DOHH2 (cell line): Measurements from ENCODE around the gene GCGR.

Source experiments
- H3F3A ChIP-seq: fragments of 200-600 bp; sonication (generic), shearing (Covaris generic); 2 replicates; pipeline ENCODE4 v1.6.0; 2016; ENCODE audit warnings: antibody characterized with exemption, mild to moderate bottlenecking; ENCODE audit not compliant: control insufficient read depth, insufficient read depth
- H3K27ac ChIP-seq: fragments of 200-600 bp; sonication (generic); 2 replicates; pipeline ENCODE4 v1.5.1; 2014; ENCODE audit warnings: low read depth, mild to moderate bottlenecking, low read length, moderate library complexity
- H3K27me3 ChIP-seq: fragments of 200-600 bp; sonication (generic); 2 replicates; pipeline ENCODE4 v1.6.1; 2014; ENCODE audit warnings: mild to moderate bottlenecking, low read length, mixed read lengths; ENCODE audit not compliant: control insufficient read depth
- H3K36me3 ChIP-seq: fragments of 200-600 bp; sonication (generic); 2 replicates; pipeline ENCODE4 v1.6.1; 2014; ENCODE audit warnings: mild to moderate bottlenecking, low read length, moderate library complexity, mixed read lengths; ENCODE audit not compliant: control insufficient read depth
- H3K4me1 ChIP-seq: fragments of 200-600 bp; sonication (generic); 2 replicates; pipeline ENCODE4 v1.6.1; 2014; ENCODE audit warnings: mild to moderate bottlenecking, low read length, mixed read lengths; ENCODE audit not compliant: control insufficient read depth
- H3K4me2 ChIP-seq: fragments of 200-600 bp; sonication (generic); 2 replicates; pipeline ENCODE4 v1.6.0; 2014; ENCODE audit warnings: mild to moderate bottlenecking, low read length, moderate library complexity
- H3K4me3 ChIP-seq: fragments of 200-600 bp; sonication (generic); 2 replicates; pipeline ENCODE4 v1.5.1; 2014; ENCODE audit warnings: mild to moderate bottlenecking, low read length, mixed read lengths
- H3K79me2 ChIP-seq: fragments of 200-600 bp; sonication (generic); 2 replicates; pipeline ENCODE4 v1.6.1; 2014; ENCODE audit warnings: mild to moderate bottlenecking, low read length, mixed read lengths; ENCODE audit not compliant: control insufficient read depth
- H3K9me2 ChIP-seq: fragments of 200-600 bp; sonication (generic); replicated peaks from 2 replicates; pipeline ENCODE4 v1.6.1; 2014; ENCODE audit warnings: mild to moderate bottlenecking, low read length, mixed read lengths; ENCODE audit not compliant: control insufficient read depth
- H3K9me3 ChIP-seq: fragments of 200-600 bp; sonication (generic); 2 replicates; pipeline ENCODE4 v1.6.1; 2014; ENCODE audit warnings: antibody characterized with exemption, low read length, mixed read lengths; ENCODE audit not compliant: control insufficient read depth, insufficient read depth
- H4K20me1 ChIP-seq: fragments of 200-600 bp; sonication (generic); 2 replicates; pipeline ENCODE4 v1.6.0; 2014; ENCODE audit warnings: low read depth, mild to moderate bottlenecking, antibody characterized with exemption, low read length, moderate library complexity; ENCODE audit not compliant: control insufficient read depth, insufficient read depth
- EZH2phosphoT487 ChIP-seq: fragments of 200-600 bp; sonication (generic); IDR thresholded peaks from 2 replicates; pipeline ENCODE4 v1.6.1; 2017; ENCODE audit warnings: borderline replicate concordance, mild to moderate bottlenecking, antibody characterized with exemption, low read length, moderate library complexity, mixed read lengths
- TF ChIP-seq, protein P1 (sequence below): fragments of 200-600 bp; sonication (generic); IDR thresholded peaks from one replicate; pipeline ENCODE4 v1.5.1; 2014; ENCODE audit warnings: antibody characterized with exemption, mild to moderate bottlenecking, low read depth, low read length; ENCODE audit not compliant: poor library complexity, severe bottlenecking

Gene GCGR

GRCh38 chr17:81808778-81809555, 5.0 kb downstream of the GCGR start:
- H3F3A ChIP-seq, result no peaks in the 10 kb centered on the region
- H4K20me1 ChIP-seq, result no peaks in the 10 kb centered on the region
- no peak for TF ChIP-seq EZH2phosphoT487
- TF ChIP-seq, protein P1, sequence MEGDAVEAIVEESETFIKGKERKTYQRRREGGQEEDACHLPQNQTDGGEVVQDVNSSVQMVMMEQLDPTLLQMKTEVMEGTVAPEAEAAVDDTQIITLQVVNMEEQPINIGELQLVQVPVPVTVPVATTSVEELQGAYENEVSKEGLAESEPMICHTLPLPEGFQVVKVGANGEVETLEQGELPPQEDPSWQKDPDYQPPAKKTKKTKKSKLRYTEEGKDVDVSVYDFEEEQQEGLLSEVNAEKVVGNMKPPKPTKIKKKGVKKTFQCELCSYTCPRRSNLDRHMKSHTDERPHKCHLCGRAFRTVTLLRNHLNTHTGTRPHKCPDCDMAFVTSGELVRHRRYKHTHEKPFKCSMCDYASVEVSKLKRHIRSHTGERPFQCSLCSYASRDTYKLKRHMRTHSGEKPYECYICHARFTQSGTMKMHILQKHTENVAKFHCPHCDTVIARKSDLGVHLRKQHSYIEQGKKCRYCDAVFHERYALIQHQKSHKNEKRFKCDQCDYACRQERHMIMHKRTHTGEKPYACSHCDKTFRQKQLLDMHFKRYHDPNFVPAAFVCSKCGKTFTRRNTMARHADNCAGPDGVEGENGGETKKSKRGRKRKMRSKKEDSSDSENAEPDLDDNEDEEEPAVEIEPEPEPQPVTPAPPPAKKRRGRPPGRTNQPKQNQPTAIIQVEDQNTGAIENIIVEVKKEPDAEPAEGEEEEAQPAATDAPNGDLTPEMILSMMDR, result peak; percentile 58
- no peak overlapping the region for H3K27ac ChIP-seq
- H3K4me1 ChIP-seq, result no peaks in the 10 kb centered on the region
- H3K4me2 ChIP-seq, result no peak overlapping the region
- no peaks in the 10 kb centered on the region for H3K79me2 ChIP-seq
- H3K36me3 ChIP-seq, result no peaks in the 10 kb centered on the region
- no peaks in the 10 kb centered on the region for H3K9me2 ChIP-seq
- no peak overlapping the region for H3K4me3 ChIP-seq
- H3K27me3 ChIP-seq, result peaks cover 19% of the 10 kb centered on the region
- H3K9me3 ChIP-seq, result no peaks in the 10 kb centered on the region

DNA sequence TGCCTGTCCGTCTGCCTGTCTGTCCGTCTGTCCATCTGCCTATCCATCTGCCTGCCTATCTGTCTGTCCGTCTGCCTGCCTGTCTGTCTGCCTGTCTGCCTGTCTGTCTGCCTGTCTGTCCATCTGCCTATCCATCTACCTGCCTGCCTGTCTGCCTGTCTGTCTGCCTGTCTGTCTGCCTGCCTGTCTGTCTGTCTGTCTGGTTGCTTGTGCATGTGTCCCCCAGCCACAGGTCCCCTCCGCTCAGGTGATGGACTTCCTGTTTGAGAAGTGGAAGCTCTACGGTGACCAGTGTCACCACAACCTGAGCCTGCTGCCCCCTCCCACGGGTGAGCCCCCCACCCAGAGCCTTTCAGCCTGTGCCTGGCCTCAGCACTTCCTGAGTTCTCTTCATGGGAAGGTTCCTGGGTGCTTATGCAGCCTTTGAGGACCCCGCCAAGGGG, 5.6 kb downstream of the GCGR start:
- Histone ChIP-seq H3K27ac (no peak overlapping the region), H3K79me2 (no peaks in the 10 kb centered on the region), H3K9me2 (no peaks in the 10 kb centered on the region), H3K4me1 (no peaks in the 10 kb centered on the region), H3K9me3 (no peaks in the 10 kb centered on the region), H3K27me3 (peaks cover 19% of the 10 kb centered on the region), H3K4me2 (no peak overlapping the region), H4K20me1 (no peaks in the 10 kb centered on the region), H3K4me3 (no peak overlapping the region), H3F3A (no peaks in the 10 kb centered on the region), H3K36me3 (no peaks in the 10 kb centered on the region)
- no peak for TF ChIP-seq EZH2phosphoT487
- TF ChIP-seq, protein P1, result no peak

- Histone ChIP-seq H3K27ac (no peak overlapping the region), H3K27me3 (peaks cover 19% of the 10 kb centered on the region), H3K9me2 (no peaks in the 10 kb centered on the region), H3K4me1 (no peaks in the 10 kb centered on the region), H3F3A (no peaks in the 10 kb centered on the region), H3K4me3 (no peak overlapping the region), H3K36me3 (no peaks in the 10 kb centered on the region), H4K20me1 (no peaks in the 10 kb centered on the region), H3K79me2 (no peaks in the 10 kb centered on the region), H3K4me2 (no peak overlapping the region), H3K9me3 (no peaks in the 10 kb centered on the region)
- TF ChIP-seq EZH2phosphoT487, result no peak
- TF ChIP-seq, protein P1, result no peak
Measured at GRCh38 chr17:81810476-81810875, 6.5 kb downstream of the GCGR start.
